ENCODE data around the gene GRID1.

Gene GRID1

DNA sequence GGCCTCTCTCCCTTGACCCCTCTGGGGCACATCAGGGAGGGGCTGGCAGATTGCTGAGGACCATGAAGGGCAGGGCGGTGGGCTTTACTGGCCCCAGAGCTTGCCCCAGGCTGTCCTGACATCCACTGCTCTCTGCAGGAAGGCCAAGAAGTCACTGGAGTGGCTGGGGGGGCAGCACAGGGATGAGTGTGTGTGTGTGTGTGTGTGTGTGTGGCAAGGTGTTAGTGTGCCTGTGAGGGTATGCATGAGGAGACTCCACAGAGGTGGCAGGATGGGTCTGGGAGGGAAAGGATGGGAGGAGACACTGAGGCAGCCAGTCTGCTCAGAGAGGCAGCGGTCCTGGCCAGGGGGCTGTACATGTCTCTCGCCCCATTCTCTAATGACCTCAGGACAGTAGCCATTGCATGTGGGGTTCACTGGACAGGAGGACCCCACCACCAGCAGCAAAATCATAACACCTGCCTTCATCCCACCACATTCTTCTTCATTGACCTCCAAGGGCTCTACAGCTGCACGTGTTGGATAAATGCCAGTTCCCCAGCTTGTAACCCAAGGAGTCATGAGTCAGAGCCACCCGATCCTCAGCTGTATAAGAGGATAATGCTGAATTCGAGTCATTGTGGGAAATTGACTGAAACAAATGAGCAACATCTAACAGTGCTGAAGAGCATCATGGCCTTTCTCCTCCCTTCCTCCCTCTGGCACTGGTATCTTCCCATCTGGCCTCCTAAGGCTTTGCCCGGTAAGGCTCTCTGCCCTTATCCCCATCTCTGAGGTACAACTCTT, 720.5 kb downstream of the GRID1 start:
- no peak for DNase-seq (ENCODE audit: low spot score)

GRCh38 chr10:85645053-85645452, 721.5 kb downstream of the GRID1 start:
- DNase-seq (ENCODE audit: low spot score) = no peak

DNA sequence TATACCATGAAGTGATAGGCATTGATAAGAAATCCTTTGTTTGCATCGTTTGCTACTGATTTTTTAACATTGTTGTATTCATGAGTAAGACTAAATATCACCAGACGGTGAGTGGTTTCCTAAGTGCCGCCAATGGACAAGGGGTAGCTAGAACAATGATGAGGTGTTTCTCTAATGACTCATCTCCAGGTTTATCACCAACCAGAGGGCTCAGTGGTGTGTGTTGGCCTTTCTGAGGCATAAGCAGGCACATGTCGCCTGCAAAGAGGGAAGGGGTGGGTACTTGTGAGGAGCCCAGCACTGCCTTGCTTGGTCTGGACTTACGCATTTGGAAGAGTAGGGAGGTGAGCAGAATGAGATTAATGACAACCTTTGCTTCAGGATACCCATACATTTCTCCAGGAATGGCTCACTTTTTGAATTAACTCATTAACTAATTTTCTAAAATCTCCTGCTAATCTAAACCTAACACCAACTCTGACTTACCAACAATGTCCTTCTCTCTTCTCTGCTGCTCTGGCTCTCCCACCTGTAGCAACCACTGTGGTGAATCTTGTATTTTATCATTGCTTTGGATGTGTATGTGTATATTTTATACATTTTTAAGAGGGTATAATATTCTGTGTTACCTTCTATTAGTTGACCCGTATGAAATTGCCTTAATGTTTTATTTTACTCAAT, 722.6 kb downstream of the GRID1 start:
- no peak for DNase-seq (ENCODE audit: low spot score)

GRCh38 chr10:85643171-85643844, 723.3 kb downstream of the GRID1 start:
- DNase-seq (ENCODE audit: low spot score) = no peak

- no peak for DNase-seq (ENCODE audit: low spot score)
These were observed 724.0 kb downstream of the GRID1 start for GRCh38 chr10:85642421-85643170.

DNA sequence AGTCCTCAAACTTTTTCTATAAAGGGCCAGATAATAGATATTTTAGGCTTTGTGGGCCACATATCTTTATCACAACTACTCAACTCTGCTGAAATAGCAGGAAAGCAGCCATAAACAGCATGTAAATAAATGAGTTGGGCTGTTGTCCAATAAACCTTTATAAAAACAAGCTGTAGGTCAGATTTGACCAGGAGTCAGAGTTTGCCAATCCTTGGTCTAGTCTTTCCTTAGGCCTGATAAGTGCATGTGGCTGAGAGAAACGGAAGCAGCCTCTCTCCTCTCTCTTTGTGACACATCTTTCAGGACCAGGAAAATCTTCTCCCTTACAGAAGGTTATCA, 724.5 kb downstream of the GRID1 start:
- no peak for DNase-seq (ENCODE audit: low spot score)

DNA sequence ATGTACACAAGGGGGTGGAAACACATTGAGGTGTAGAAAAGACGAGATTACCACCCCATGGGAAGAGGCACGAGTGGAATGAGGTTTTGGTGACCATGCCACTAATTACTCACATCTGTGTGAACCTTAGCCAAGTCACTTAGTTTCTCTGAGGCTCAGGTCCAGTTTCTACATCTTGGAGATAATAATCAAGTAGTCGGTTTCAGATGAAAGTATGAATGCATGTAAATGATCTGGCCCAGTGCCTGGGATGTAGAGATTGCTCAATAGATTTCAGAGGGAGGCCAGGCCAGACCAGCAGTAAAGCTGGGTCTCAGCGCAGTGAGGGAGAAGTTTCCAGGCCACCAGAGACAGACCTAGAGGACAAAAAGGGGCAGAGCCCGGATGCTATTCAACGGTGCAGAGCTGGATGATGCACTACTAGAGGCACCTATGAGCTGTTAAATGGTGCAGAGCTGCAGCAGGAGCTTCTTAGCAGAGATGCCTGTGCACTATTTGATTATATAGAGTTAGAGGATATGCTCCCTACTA, 725.1 kb downstream of the GRID1 start:
- no peak for DNase-seq (ENCODE audit: low spot score)

DNA sequence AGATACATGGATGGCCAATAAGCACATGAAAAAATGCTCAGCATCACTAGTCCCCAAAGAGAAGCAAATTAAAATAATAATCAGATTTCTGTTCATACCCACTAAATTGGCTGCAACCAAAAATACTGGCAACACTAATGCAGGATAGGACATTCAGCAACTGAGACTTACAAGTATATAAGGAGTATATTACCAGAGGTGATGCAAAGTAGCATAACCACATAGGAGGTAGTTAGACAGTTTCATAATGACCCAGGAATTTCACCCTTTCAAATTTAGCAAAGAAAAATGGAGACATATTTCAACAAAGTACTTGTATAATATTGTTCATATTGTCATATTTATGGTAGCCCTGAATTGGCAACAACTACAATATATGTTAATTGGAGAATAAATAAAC, 727.8 kb downstream of the GRID1 start:
- no peak for DNase-seq (ENCODE audit: low spot score)

DNA sequence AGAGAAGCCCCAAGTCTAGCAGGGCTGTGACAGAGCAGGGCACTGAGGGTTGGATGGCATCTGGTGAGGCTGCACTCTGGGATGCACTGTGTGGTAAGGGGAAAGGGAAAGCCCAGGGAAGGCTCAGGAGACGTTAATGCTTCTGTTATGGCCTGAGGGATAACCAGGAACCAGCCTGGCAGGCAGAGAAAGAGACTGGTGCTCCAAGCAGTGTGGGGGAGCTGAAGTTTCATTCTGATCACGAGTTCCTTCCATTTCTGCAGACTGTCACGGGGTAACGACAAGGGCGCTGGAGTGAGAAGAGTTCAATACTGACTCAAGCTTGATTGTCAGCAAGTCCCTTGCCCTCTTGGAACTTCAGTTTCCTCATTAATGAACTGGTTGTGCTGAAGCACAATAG, 730.9 kb downstream of the GRID1 start:
- DNase-seq (ENCODE audit: low spot score) = no peak

- no peak for DNase-seq (ENCODE audit: low spot score)
These were observed 742.1 kb downstream of the GRID1 start for GRCh38 chr10:85624511-85624910.

- DNase-seq (ENCODE audit: low spot score) = no peak
These were observed 742.8 kb downstream of the GRID1 start for GRCh38 chr10:85623758-85624157.

DNA sequence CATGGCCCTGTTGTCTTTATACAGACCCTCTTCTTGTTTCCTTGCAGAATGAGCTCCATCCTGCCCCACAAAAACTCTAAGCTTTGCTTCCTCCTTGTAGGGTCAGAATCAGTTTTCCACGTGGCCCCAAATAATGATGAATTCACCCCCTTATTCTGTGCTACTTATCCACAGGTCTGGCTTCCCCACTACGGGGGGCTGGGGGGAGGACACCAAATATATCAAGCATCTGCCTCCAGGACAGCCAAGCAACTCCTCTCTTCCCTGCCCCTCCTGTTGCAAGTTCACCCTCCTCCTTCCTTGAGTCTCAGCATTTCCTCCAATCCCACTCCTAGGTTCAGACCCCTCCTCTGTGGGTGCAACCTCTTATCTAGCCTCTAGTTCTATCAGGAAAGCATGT, 743.3 kb downstream of the GRID1 start:
- DNase-seq (ENCODE audit: low spot score) = no peak

DNA sequence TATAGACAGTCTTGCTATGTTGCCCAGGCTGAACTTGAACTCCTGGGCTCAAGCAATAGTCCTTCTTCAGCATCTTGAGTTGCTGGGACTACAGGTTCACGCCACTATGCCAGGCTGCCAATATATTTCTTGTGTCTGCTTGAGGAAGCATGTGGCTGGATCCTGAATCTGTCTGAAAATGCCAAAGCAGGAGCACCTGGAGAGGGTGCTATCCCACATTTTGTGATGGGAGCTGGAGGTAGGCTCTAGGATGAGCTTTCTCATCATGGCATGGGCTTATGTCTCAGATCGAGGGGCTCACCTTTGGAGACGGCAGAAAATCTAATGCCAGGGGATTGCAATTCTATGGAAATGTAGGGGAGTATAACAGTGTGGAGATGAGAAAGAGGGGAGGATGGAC, 744.2 kb downstream of the GRID1 start:
- no peak for DNase-seq (ENCODE audit: low spot score)

DNA sequence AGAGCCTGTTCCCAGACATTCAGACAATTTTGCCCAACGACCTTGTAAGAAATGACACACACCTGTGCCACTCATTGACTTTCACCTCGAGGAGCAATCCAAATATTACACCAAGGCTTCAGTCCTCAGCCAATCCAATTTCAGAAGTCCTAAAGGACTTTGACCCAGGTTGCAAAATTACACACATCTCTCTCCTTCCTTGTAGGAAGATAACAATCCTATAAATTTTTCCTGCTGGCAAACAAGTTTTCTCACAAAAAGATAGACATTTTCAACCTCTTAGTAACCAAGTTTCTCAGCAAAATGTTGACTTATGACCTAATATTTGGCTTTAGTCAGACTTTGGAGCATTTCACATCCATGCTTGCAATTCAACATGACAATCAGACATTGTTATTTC, 745.0 kb downstream of the GRID1 start:
- DNase-seq (ENCODE audit: low spot score) = no peak

DNA sequence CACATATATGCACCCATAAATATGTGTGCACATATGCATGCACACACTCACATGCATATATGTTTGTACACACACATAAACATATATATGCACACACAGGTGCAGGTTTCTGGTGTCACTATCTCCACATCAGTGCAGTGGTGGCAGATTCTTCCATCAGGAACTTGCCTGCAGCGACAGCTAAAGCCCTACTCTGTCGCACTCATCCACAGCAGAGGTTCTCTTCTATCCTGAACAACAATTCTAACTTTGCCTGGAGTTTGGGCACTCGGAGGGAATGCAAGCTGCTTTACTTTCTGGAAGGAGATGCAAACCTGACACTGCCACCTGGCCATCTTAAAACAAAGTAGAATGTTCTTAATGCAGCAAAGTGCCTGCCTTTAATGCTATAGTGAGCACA, 745.8 kb downstream of the GRID1 start:
- DNase-seq (ENCODE audit: low spot score) = no peak

- DNase-seq (ENCODE audit: low spot score) = no peak
These were observed 746.8 kb downstream of the GRID1 start for GRCh38 chr10:85619832-85620231.

DNA sequence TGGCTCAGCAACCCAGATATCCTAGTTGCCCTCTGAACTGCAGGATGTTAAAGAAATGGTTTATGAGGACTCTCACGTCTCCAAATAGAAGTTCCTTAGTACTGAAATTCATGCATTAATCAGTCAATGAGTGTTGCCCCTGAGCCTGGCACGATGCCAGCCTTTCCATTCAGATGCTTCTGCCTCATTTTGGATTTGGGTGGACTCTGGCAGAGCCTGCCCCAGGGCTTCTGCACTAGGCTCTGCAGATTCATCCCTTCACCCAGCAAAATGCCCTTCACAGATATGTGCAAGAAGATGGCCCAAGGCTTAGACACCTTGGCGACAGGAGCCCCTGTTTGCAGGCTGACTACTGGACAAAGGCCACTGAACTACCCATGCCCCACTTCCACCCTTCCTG, 747.8 kb downstream of the GRID1 start:
- DNase-seq (ENCODE audit: low spot score) = no peak

DNA sequence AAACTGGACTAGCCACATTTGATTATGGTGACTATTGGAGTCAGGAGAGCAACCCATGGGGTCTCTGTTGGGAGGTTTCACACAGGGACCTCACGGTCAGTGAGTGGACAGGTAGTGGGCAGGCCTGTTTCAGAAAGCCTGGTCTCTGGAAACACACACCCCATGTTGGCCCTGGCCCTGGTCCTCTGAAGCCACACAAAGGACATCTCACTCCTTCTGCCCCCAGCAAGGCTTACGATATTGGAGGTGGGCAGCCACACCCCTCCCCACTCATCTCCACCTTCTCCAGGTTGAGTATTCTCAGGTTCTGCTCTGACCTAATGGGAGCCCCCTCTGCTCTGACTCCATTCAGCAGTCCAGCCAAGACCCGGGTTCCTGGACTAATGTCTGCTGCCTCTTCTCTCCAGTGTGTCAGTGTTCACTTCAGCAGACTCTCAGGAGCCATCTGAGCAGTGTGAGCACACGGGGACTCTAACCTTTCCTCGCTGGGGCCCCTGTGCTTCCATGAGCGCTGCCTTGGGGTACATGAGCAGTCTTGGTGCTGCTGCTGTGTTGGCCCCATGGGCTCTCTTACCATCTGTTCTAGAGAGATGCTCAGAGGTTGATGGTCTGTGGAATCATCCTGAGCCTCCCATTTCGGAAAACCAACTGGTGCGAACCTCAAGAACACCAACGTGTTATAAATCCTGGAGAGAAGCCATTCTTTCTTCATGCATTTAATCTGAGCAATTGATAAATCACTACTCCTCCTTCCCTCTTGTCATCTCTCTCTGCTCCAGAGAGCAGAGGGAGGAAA, 748.6 kb downstream of the GRID1 start:
- no peak for DNase-seq (ENCODE audit: low spot score)

- no peak for DNase-seq (ENCODE audit: low spot score)
These were observed 751.0 kb downstream of the GRID1 start for GRCh38 chr10:85615556-85615955.

- DNase-seq (ENCODE audit: low spot score) = no peak
These were observed 751.6 kb downstream of the GRID1 start for GRCh38 chr10:85614981-85615380.

- no peak for DNase-seq (ENCODE audit: low spot score)
These were observed 752.0 kb downstream of the GRID1 start for GRCh38 chr10:85614566-85614965.

DNA sequence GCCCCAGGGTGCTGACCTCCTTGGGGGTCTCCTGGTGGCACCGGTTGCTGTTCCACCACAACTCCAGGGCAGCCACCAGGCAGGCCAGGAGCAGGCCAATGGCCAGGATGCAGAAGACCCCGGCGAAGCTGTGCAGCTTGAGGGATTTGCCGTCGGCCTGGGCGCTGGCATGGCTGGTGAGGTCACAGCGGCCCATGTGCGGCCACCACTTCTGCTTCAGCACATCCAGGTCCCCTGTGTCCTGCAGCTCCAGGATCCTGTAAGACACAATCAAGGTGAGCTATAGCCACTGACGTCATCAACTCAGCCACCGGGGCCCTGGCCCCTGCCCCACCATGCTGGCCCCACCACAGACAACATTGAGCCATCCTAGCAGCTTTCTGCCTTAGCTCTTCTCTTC, 753.2 kb downstream of the GRID1 start:
- no peak for DNase-seq (ENCODE audit: low spot score)

All from D341Med (cell line).